B cell (primary cell): Measurements from ENCODE around the gene IMP3. TPM values are rescaled to one million over a fixed set of nuclear protein-coding genes. Genes with fewer than 3 reads are reported as not detected.

Source experiments
- ATAC-seq: fragments of 200-7000 bp; cut with Tn5 transposase; one replicate; pipeline ENCODE4 v1.10.0; 2021; ENCODE audit warnings: low read depth, mild to moderate bottlenecking, moderate number of reproducible peaks, moderate library complexity
- CTCF ChIA-PET: fragments of 350-600 bp; sonication (Branson Sonifier 250); formaldehyde crosslinking; loops from one replicate; lab custom pipeline; 2021; ENCODE audit warnings: antibody characterized with exemption, inconsistent platforms; lab: Charles Lee
- POLR2A ChIA-PET: fragments of 350-600 bp; sonication (Branson Sonifier 250); formaldehyde crosslinking; loops from one replicate; lab custom pipeline; 2021; ENCODE audit warnings: antibody characterized with exemption; lab: Charles Lee
- DNase-seq: peaks from one replicate; pipeline ENCODE4 v3.0.0; 2013
- H2AFZ ChIP-seq: 2 replicates; pipeline ENCODE4 v1.6.1; 2012; ENCODE audit warnings: mild to moderate bottlenecking, low read depth, low read length; ENCODE audit not compliant: insufficient read depth, poor library complexity, severe bottlenecking
- H3K27ac ChIP-seq, 2 donors: 1 replicate in 1 of 2; 2 replicates in 1 of 2; pipeline ENCODE4 v1.5.1; 2012 to 2013; ENCODE audit warnings: low read length in 2 of 2, mild to moderate bottlenecking in 2 of 2, moderate library complexity in 1 of 2
- H3K27me3 ChIP-seq, 4 experiments: fragments of 200-600 bp in 1 of 4; sonication (generic) in 1 of 4; replicated peaks in 1 of 4; 1 replicate in 2 of 4; 2 replicates in 2 of 4; pipeline versions ENCODE4 v1.6.1 to v1.7.0; 2013 to 2016; ENCODE audit warnings: low read length in 3 of 4, mild to moderate bottlenecking in 2 of 4, mixed read lengths in 1 of 4, moderate library complexity in 1 of 4; ENCODE audit not compliant: insufficient read depth in 4 of 4, control insufficient read depth in 3 of 4; ENCODE audit errors: control extremely low read depth in 1 of 4
- H3K36me3 ChIP-seq, 2 experiments: replicated peaks in 1 of 2; 1 replicate in 1 of 2; 2 replicates in 1 of 2; pipeline versions ENCODE4 v1.6.1 to v1.7.1; 2013; ENCODE audit warnings: low read length in 1 of 2; ENCODE audit not compliant: insufficient read depth in 2 of 2, control insufficient read depth in 1 of 2; ENCODE audit errors: control extremely low read depth in 1 of 2, extremely low read depth in 1 of 2
- H3K4me1 ChIP-seq, 2 donors: fragments of 200-600 bp in 1 of 2; sonication (generic) in 1 of 2; 1 replicate in 1 of 2; 2 replicates in 1 of 2; pipeline versions ENCODE4 v1.5.1 to v1.6.1; 2013 to 2017; ENCODE audit warnings: low read length in 2 of 2; ENCODE audit not compliant: control insufficient read depth in 2 of 2, insufficient read depth in 2 of 2
- H3K4me2 ChIP-seq: replicated peaks from 2 replicates; pipeline ENCODE3; 2012; ENCODE audit warnings: mild to moderate bottlenecking, low read depth, low read length; ENCODE audit not compliant: poor library complexity, severe bottlenecking
- H3K4me3 ChIP-seq, 5 experiments: fragments of 200-600 bp in 1 of 5; sonication (generic) in 1 of 5; 1 replicate in 3 of 5; 2 replicates in 2 of 5; pipeline versions ENCODE4 v1.5.1 to v1.7.0; 2011 to 2016; ENCODE audit warnings: low read length in 4 of 5, mild to moderate bottlenecking in 4 of 5, low read depth in 2 of 5, control low read depth in 1 of 5, moderate library complexity in 1 of 5; ENCODE audit not compliant: insufficient read depth in 1 of 5; ENCODE audit errors: control extremely low read depth in 1 of 5, extremely low read depth in 1 of 5
- H3K79me2 ChIP-seq: fragments of 200-600 bp; sonication (generic); one replicate; pipeline ENCODE4 v1.6.0; 2016; ENCODE audit warnings: low read length; ENCODE audit not compliant: control insufficient read depth, insufficient read depth
- H3K9ac ChIP-seq: fragments of 200-600 bp; sonication (generic); 2 replicates; pipeline ENCODE4 v1.6.1; 2017; ENCODE audit warnings: mild to moderate bottlenecking, low read length, moderate library complexity
- H3K9me3 ChIP-seq, 3 donors: one replicate each; pipeline versions ENCODE4 v1.6.1 to v1.7.1; 2013; ENCODE audit warnings: low read length in 2 of 3; ENCODE audit not compliant: control insufficient read depth in 2 of 3, insufficient read depth in 1 of 3; ENCODE audit errors: control extremely low read depth in 1 of 3
- H4K20me1 ChIP-seq: 2 replicates; pipeline ENCODE4 v1.6.0; 2012; ENCODE audit warnings: mild to moderate bottlenecking, low read length; ENCODE audit not compliant: insufficient read depth, control insufficient read depth, poor library complexity, severe bottlenecking
- H3K27ac Mint-ChIP-seq: one replicate; pipeline ENCODE4 v1.8.0; 2021; ENCODE audit warnings: mixed read lengths
- H3K27me3 Mint-ChIP-seq: one replicate; pipeline ENCODE4 v1.8.0; 2021; ENCODE audit warnings: mixed read lengths
- H3K4me1 Mint-ChIP-seq: one replicate; pipeline ENCODE4 v1.8.0; 2021; ENCODE audit warnings: mixed read lengths
- H3K4me3 Mint-ChIP-seq: one replicate; pipeline ENCODE4 v1.8.0; 2021; ENCODE audit warnings: mixed read lengths
- H3K9me3 Mint-ChIP-seq: one replicate; pipeline ENCODE4 v1.8.0; 2022; ENCODE audit warnings: mixed read lengths; ENCODE audit not compliant: insufficient read depth
- EZH2 ChIP-seq: IDR thresholded peaks from 2 replicates; pipeline ENCODE4 v1.6.1; 2012; ENCODE audit warnings: borderline replicate concordance, low read depth, mild to moderate bottlenecking, moderate library complexity, low read length; ENCODE audit not compliant: insufficient read depth, poor library complexity, severe bottlenecking
- WGBS: methylation state at CpG from one replicate; pipeline ENCODE4 v1.1.5; 2013; ENCODE audit warnings: missing lambda C conversion rate; ENCODE audit not compliant: insufficient coverage; 5-methylcytosine and 5-hydroxymethylcytosine counted together
- intact Hi-C: fragments of 100-400 bp; cut with micrococcal nuclease; formaldehyde crosslinking; loops from one replicate; pipeline ENCODE4 v1.10.0; 2022
- polyA plus RNA-seq: library from polyadenylated mRNA; depleted of rRNA; stranded (reverse); fragments of >200 nt; gene quantifications from 2 replicates; pipeline ENCODE4 v1.2.3, GENCODE V29; 2012
- total RNA-seq, 2 donors: library from RNA; stranded (reverse); fragments of 120-200 nt in 1 of 2; gene quantifications; 1 replicate in 1 of 2; 2 replicates in 1 of 2; pipeline versions ENCODE4 v1.2.3 to v1.2.4, GENCODE V29; 2013 to 2022
- TF ChIP-seq, protein P1 (sequence below): fragments of 200-600 bp; IDR thresholded peaks from one replicate; pipeline ENCODE4 v1.8.0; 2022; ENCODE audit warnings: antibody characterized with exemption, mild to moderate bottlenecking

IMP3 gene
- total and polyA plus RNA-seq, 2 donors (not counting 1 experiment from before 2014, with no cell fraction given): 60.8 to 85.1 TPM

GRCh38 chr15:75648156-75649000, 8.4 kb upstream of the IMP3 start:
- ChIA-PET POLR2A (interaction anchor here (0.9 to 1.3 kb wide), 2 partner anchors 23 to 280 kb away, joined by 4 read pairs; partner anchors contain the start of genes MAN2C1 and SNUPN), CTCF (interaction anchor here (1.0 to 1.6 kb wide), 3 partner anchors 50 to 281 kb away, joined by 3 to 8 read pairs (median 4); partner anchors contain the start of gene MAN2C1)
- Mint-ChIP-seq H3K4me1 (peaks cover 13% of the 10 kb centered on the region), H3K27ac (no peak overlapping the region), H3K27me3 (peaks cover 14% of the 10 kb centered on the region), H3K4me3 (peak overlapping the region; percentile 89), H3K9me3 (no peaks in the 10 kb centered on the region)
- H3K4me2 ChIP-seq: peak overlapping the region; percentile 100
- ATAC-seq: no peak
- H3K4me1 ChIP-seq: peaks cover 15 to 17% of the 10 kb centered on the region in 2 donors
- H4K20me1 ChIP-seq: no peaks in the 10 kb centered on the region
- 22% methylated on average over 32 of the region's 34 CpGs for WGBS
- no peak overlapping the region for H3K27ac ChIP-seq
- TF ChIP-seq, protein P1, sequence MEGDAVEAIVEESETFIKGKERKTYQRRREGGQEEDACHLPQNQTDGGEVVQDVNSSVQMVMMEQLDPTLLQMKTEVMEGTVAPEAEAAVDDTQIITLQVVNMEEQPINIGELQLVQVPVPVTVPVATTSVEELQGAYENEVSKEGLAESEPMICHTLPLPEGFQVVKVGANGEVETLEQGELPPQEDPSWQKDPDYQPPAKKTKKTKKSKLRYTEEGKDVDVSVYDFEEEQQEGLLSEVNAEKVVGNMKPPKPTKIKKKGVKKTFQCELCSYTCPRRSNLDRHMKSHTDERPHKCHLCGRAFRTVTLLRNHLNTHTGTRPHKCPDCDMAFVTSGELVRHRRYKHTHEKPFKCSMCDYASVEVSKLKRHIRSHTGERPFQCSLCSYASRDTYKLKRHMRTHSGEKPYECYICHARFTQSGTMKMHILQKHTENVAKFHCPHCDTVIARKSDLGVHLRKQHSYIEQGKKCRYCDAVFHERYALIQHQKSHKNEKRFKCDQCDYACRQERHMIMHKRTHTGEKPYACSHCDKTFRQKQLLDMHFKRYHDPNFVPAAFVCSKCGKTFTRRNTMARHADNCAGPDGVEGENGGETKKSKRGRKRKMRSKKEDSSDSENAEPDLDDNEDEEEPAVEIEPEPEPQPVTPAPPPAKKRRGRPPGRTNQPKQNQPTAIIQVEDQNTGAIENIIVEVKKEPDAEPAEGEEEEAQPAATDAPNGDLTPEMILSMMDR: no peak
- no peak for TF ChIP-seq EZH2
- DNase-seq: no peak
- intact Hi-C loops: loop anchor here (10.0 kb wide), 1 partner anchor 624 kb away; the partner anchor contains the start of gene PPCDC
- H3K79me2 ChIP-seq: no peaks in the 10 kb centered on the region
- peaks cover 0 to 28% (median 13%) of the 10 kb centered on the region in 4 experiments for H3K27me3 ChIP-seq
- H3K36me3 ChIP-seq: no peaks in the 10 kb centered on the region
- H3K9me3 ChIP-seq: peaks cover 0 to 4% (median 0%) of the 10 kb centered on the region in 3 donors
- H3K4me3 ChIP-seq: peak overlapping the region; percentile 40 to 76 (median 65)
- peak overlapping the region; percentile 87 for H2AFZ ChIP-seq
- peak overlapping the region; percentile 77 for H3K9ac ChIP-seq
